LNCaP clone FGC (cell line): ENCODE data around the gene GGCT.

Experiments
- DNase-seq: peaks from one replicate; pipeline ENCODE4 v3.0.0-alpha.2; 2011; ENCODE audit warnings: low read depth
- H3K4me3 ChIP-seq: 2 replicates; pipeline ENCODE4 v1.5.1; 2011; ENCODE audit warnings: mild to moderate bottlenecking, low read depth, low read length, control low read depth
- TF ChIP-seq, protein P1 (sequence below): IDR thresholded peaks from 2 replicates; pipeline ENCODE4 v1.5.1; 2012; ENCODE audit warnings: mild to moderate bottlenecking; ENCODE audit not compliant: control insufficient read depth, insufficient read depth; ENCODE audit errors: extremely low read depth

The GGCT gene

GRCh38 chr7:30521532-30521931 is 16.9 kb upstream of the GGCT start:
- TF ChIP-seq, protein P1, sequence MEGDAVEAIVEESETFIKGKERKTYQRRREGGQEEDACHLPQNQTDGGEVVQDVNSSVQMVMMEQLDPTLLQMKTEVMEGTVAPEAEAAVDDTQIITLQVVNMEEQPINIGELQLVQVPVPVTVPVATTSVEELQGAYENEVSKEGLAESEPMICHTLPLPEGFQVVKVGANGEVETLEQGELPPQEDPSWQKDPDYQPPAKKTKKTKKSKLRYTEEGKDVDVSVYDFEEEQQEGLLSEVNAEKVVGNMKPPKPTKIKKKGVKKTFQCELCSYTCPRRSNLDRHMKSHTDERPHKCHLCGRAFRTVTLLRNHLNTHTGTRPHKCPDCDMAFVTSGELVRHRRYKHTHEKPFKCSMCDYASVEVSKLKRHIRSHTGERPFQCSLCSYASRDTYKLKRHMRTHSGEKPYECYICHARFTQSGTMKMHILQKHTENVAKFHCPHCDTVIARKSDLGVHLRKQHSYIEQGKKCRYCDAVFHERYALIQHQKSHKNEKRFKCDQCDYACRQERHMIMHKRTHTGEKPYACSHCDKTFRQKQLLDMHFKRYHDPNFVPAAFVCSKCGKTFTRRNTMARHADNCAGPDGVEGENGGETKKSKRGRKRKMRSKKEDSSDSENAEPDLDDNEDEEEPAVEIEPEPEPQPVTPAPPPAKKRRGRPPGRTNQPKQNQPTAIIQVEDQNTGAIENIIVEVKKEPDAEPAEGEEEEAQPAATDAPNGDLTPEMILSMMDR: no peak

GRCh38 chr7:30519122-30519521 is 14.5 kb upstream of the GGCT start:
- DNase-seq: peak; percentile 89
- TF ChIP-seq, protein P1: no peak

More at GRCh38 chr7:30521532-30521931, 16.9 kb upstream of the GGCT start:
- DNase-seq: no peak
- no peak overlapping the region for H3K4me3 ChIP-seq

GRCh38 chr7:30515761-30516160 is 11.1 kb upstream of the GGCT start:
- DNase-seq: no peak
- TF ChIP-seq, protein P1: no peak
- H3K4me3 ChIP-seq: no peak overlapping the region

More at GRCh38 chr7:30519122-30519521, 14.5 kb upstream of the GGCT start:
- peak overlapping the region; percentile 22 for H3K4me3 ChIP-seq

GRCh38 chr7:30514776-30515175 is 10.1 kb upstream of the GGCT start:
- DNase-seq: no peak
- H3K4me3 ChIP-seq: no peak overlapping the region
- TF ChIP-seq, protein P1: no peak

GRCh38 chr7:30514177-30514576 is 9.5 kb upstream of the GGCT start:
- H3K4me3 ChIP-seq: no peak overlapping the region
- TF ChIP-seq, protein P1: no peak
- no peak for DNase-seq

DNA sequence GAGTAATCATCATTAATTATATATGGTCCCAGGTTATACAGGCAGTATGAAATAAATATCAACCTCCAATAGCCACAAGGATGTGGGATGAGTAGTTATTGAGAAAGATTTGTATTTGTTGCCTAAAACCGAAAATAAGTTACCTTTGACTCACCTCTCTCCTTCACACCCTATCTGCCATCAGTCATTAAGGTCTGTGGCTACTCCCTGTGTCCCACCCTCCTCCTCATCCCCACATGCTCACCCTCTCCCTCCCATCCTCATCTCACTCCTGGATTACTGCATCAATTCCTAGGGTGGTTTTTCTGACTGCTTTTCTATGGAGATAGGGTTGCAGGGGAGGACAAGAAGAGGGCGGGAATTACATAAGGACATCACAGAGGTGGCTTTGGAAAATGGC is 9.1 kb upstream of the GGCT start:
- TF ChIP-seq, protein P1: no peak
- no peak for DNase-seq
- no peak overlapping the region for H3K4me3 ChIP-seq

DNA sequence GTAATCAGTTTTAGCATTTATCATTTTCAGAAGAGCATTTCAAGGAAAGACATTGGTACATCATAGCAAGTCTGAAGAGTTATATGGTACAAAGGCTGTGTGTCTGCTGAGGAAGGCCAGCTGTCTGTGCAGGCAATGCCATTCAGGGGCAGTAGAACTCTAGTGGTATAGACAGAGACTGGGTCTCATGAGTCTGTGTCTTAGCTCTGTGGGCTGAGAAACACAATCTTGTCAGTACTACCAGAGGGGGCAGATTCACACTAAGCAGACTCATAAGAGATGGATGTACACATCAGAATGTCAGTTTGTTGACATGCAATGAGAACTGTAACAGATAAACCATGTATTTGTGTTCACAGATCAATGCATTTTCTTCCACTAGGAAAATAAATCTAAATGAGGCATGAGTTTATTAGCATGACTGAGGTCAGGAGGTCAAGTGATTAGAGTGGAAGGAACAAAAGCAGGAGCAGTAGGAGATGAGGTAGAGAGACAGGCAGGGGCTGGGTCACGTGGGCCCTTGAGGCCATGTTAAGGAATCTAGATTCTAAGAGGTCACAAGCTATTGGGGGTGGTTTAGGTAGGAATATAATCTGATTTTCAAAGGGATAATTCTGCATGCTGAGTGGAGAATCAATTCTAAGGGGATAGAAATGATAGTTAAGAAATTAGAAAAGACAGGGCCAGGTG is 7.5 kb upstream of the GGCT start:
- TF ChIP-seq, protein P1: no peak
- H3K4me3 ChIP-seq: no peak overlapping the region
- no peak for DNase-seq
